ENCODE results near the gene SMARCB1.
A peak's percentile ranks its signal among the peaks of the same experiment; 100 is the strongest.

The SMARCB1 gene

DNA sequence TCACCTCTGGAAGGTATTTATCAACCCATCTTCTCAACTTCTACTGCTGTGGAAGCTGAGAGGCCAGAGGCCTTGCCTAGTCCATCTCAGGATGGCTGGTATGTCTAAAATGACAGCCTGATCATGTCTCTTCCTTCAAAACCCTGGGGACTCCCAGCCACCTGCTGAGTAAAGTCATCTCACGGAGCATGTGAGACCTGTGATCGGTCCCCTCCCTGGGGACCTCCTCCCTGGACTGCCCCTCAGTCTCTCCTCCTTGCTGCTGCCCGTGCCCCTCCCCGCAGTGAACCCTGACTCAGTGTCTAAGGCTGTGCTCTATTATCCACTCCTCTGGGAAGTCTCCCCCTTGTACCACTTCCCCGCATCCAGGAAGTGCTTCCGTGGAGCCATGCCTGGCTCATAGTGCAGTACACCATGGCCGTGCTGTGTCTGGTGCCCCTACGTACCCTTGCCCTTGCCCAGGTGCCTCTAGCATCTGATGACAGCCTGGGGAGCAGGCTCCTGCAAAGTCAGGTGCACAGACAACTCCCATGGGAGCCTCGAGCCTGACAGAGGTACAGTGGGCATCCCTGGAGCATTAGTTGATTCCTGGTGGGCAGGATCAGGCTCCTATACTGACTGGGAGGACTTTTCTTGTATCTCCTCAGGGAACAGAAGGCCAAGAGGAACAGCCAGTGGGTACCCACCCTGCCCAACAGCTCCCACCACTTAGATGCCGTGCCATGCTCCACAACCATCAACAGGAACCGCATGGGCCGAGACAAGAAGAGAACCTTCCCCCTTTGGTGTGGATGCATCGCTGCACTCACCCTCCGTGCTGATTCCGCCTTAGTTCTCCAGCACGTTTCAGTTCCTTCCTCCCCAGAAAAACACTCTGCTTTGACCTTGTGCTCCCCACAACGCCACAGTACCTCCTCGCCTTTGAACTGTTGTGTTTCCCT, 13.8 kb downstream of the SMARCB1 start:
- ATAC-seq (peak; percentile 48), DNase-seq (peak; percentile 12)
- Mint-ChIP-seq H3K4me1 (peaks cover 7% of the 10 kb centered on the region), H3K27me3 (no peaks in the 10 kb centered on the region), H3K36me3 (ENCODE audit: low read depth) (peaks cover 48% of the 10 kb centered on the region), H3K4me3 (no peak overlapping the region), H3K27ac (peak overlapping the region; percentile 25), H3K9me3 (no peaks in the 10 kb centered on the region)

GRCh38 chr22:23801238-23801821, 14.6 kb downstream of the SMARCB1 start:
- H3K27ac Mint-ChIP-seq: peak overlapping the region; percentile 25
- H3K4me1 Mint-ChIP-seq: peaks cover 7% of the 10 kb centered on the region
- H3K4me3 Mint-ChIP-seq: no peak overlapping the region
- no peaks in the 10 kb centered on the region for H3K27me3 Mint-ChIP-seq
- peaks cover 51% of the 10 kb centered on the region for H3K36me3 Mint-ChIP-seq (ENCODE audit: low read depth)
- DNase-seq (no peak), ATAC-seq (no peak)
- no peaks in the 10 kb centered on the region for H3K9me3 Mint-ChIP-seq

- Mint-ChIP-seq H3K4me1 (peaks cover 7% of the 10 kb centered on the region), H3K36me3 (ENCODE audit: low read depth) (peaks cover 50% of the 10 kb centered on the region), H3K9me3 (no peaks in the 10 kb centered on the region), H3K27me3 (no peaks in the 10 kb centered on the region), H3K27ac (no peak overlapping the region), H3K4me3 (no peak overlapping the region)
- ATAC-seq (no peak), DNase-seq (no peak)
These were observed 15.2 kb downstream of the SMARCB1 start for GRCh38 chr22:23801886-23802377.

GRCh38 chr22:23803001-23803819, 16.4 kb downstream of the SMARCB1 start:
- H3K4me3 Mint-ChIP-seq: no peak overlapping the region
- ATAC-seq: no peak
- H3K36me3 Mint-ChIP-seq (ENCODE audit: low read depth): peaks cover 51% of the 10 kb centered on the region
- DNase-seq: no peak
- no peaks in the 10 kb centered on the region for H3K27me3 Mint-ChIP-seq
- peaks cover 7% of the 10 kb centered on the region for H3K4me1 Mint-ChIP-seq
- H3K9me3 Mint-ChIP-seq: no peaks in the 10 kb centered on the region
- H3K27ac Mint-ChIP-seq: no peak overlapping the region

DNA sequence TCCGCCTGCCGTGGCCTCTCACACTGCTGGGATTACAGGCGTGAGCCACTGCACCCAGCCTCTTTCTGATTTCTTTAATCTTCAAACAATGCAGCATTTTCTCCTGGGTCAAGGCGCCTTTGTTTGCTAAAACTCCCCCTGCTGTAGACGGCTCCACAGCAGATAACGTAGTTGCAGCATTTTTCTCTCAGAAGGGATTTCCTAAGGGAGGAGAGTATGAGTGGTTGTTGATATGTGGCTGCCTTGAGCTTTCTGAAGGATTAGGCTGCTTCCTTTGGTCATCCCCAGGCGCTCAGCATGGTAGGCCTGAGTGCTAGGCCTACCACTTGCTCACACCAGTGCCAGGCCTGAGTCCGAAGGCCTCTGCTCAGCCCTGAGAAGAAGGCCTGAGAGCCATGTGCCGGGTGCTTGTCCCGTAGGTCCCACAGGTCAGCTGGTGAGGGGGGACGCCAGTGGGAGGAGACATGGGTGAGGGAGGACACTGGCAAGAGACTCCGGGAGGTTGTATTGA, 18.1 kb downstream of the SMARCB1 start:
- DNase-seq: no peak
- Mint-ChIP-seq H3K4me3 (no peak overlapping the region), H3K9me3 (no peaks in the 10 kb centered on the region), H3K27ac (peak overlapping the region; percentile 22), H3K27me3 (no peaks in the 10 kb centered on the region), H3K4me1 (peaks cover 4% of the 10 kb centered on the region), H3K36me3 (ENCODE audit: low read depth) (peaks cover 47% of the 10 kb centered on the region)
- ATAC-seq: no peak

GRCh38 chr22:23806837-23807236, 20.1 kb downstream of the SMARCB1 start:
- Mint-ChIP-seq H3K27me3 (no peaks in the 10 kb centered on the region), H3K27ac (no peak overlapping the region), H3K36me3 (ENCODE audit: low read depth) (peaks cover 45% of the 10 kb centered on the region), H3K4me1 (no peaks in the 10 kb centered on the region), H3K4me3 (no peak overlapping the region), H3K9me3 (no peaks in the 10 kb centered on the region)
- DNase-seq (no peak), ATAC-seq (no peak)

DNA sequence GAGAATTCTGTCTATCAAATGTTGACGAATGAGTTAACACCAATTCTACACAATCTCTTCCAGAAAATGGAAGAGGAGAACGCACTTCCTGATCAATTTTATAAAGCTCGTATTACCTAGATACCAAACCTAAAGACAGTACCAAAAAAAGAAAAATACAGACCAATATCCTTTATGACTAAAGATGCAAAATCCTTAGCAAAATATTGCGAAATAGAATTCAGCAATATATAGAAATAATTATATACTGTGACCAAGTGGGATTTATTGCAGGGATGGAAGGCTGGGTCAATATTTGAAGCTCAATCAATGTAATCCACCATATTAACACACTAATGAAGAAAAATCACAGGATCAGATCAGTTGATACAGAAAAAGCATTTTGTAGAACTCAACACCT, 25.6 kb downstream of the SMARCB1 start:
- no peaks in the 10 kb centered on the region for H3K9me3 Mint-ChIP-seq
- no peak overlapping the region for H3K4me3 Mint-ChIP-seq
- no peak overlapping the region for H3K27ac Mint-ChIP-seq
- H3K27me3 Mint-ChIP-seq: no peaks in the 10 kb centered on the region
- H3K36me3 Mint-ChIP-seq (ENCODE audit: low read depth): peaks cover 22% of the 10 kb centered on the region
- ATAC-seq (no peak), DNase-seq (no peak)
- peaks cover under 1% of the 10 kb centered on the region for H3K4me1 Mint-ChIP-seq

DNA sequence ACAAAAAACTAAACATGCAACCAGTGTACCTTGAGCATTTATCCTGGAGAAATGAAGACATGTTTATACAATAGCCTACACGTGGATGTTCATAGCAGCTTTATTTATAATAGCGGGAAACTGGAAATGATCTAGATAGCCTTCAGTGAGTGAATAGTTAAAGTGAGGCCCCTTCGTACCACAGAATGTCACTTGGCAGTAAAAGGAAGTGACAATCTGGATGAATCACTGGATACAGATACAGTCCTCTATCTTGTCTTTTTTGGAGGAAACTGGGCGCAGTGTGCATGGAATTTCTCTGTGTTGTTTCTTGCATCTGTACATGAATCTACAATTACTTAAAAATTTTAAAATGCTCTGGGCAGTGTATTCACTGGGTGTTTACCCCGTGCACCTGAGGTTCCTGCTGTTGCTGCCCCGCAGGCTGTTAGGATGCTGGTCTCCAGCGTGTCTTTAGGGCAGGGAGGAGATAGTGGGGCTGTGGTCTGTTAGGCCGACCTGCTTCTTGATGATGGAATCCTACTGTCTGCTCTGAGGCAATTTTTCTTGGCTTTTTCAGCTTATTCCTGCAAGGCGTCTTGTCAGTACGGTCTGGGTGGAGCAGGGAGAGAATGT, 28.9 kb downstream of the SMARCB1 start:
- Mint-ChIP-seq H3K4me1 (peaks cover 10% of the 10 kb centered on the region), H3K9me3 (no peaks in the 10 kb centered on the region), H3K27ac (no peak overlapping the region), H3K36me3 (ENCODE audit: low read depth) (peaks cover 31% of the 10 kb centered on the region), H3K4me3 (no peak overlapping the region), H3K27me3 (no peaks in the 10 kb centered on the region)
- DNase-seq (no peak), ATAC-seq (no peak)

DNA sequence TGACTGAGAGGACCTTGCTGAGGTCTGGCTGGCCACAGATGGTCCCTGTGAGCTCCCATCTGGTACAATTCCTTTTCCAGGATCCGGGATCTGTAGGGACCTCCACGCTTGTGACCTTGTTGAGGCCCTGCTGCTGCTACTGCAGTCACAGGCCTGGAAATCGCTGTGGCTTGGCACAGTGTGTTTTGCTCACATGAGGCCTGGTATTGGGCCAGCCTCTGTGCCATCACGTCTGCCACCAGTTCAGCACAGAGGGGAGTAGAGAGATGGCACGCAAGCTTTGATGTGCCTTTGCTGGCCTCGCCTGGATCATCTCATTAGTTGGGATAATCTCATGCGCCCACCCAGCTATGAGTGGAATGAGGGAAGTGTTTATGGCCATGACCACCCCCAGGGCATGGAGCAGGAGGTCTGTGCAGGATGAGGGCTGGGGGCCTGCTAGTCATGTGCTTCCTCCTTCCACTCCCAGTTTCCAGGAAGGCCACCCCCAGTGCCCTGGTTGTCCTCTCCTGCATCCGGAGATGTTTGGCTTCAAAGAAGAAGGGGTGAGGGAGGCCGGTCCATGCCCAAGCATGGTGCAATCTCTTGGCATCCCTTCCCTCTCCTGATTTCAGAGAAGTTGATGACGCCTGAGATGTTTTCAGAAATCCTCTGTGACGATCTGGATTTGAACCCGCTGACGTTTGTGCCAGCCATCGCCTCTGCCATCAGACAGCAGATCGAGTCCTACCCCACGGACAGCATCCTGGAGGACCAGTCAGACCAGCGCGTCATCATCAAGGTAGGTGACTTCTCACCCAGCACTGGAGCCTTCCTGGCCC, 29.6 kb downstream of the SMARCB1 start:
- peaks cover 11% of the 10 kb centered on the region for H3K4me1 Mint-ChIP-seq
- no peaks in the 10 kb centered on the region for H3K27me3 Mint-ChIP-seq
- H3K9me3 Mint-ChIP-seq: no peaks in the 10 kb centered on the region
- no peak for DNase-seq
- no peak overlapping the region for H3K27ac Mint-ChIP-seq
- H3K36me3 Mint-ChIP-seq (ENCODE audit: low read depth): peaks cover 33% of the 10 kb centered on the region
- no peak for ATAC-seq
- no peak overlapping the region for H3K4me3 Mint-ChIP-seq

DNA sequence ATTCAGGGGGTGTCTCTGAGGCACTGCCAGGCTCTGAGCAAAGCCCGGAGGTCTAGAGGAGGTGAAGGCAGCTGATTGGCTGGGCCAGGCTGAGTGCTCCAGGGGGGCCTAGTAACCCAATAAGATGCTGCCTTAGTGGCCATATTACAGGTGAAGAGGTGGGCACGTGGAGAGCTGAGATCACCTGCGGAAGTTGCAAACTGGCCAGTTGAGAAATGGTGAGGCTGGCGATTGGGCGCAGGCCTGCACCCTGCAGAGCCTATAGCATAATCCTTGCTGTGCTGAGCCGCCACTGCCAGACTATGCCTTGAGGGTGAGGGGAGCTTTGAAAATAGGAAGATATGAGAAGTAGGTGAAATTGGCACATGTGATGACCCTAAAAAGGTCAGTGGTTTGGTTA, 30.4 kb downstream of the SMARCB1 start:
- no peaks in the 10 kb centered on the region for H3K9me3 Mint-ChIP-seq
- H3K27me3 Mint-ChIP-seq: no peaks in the 10 kb centered on the region
- H3K4me1 Mint-ChIP-seq: peaks cover 11% of the 10 kb centered on the region
- no peak overlapping the region for H3K27ac Mint-ChIP-seq
- no peak overlapping the region for H3K4me3 Mint-ChIP-seq
- no peak for DNase-seq
- peaks cover 29% of the 10 kb centered on the region for H3K36me3 Mint-ChIP-seq (ENCODE audit: low read depth)
- no peak for ATAC-seq

- H3K27me3 Mint-ChIP-seq: no peaks in the 10 kb centered on the region
- H3K9me3 Mint-ChIP-seq: no peaks in the 10 kb centered on the region
- H3K27ac Mint-ChIP-seq: no peak overlapping the region
- H3K4me1 Mint-ChIP-seq: peaks cover 11% of the 10 kb centered on the region
- no peak for DNase-seq
- ATAC-seq: no peak
- no peak overlapping the region for H3K4me3 Mint-ChIP-seq
- H3K36me3 Mint-ChIP-seq (ENCODE audit: low read depth): peaks cover 35% of the 10 kb centered on the region
These were observed 31.8 kb downstream of the SMARCB1 start for GRCh38 chr22:23818541-23818940.

- H3K9me3 Mint-ChIP-seq: no peaks in the 10 kb centered on the region
- no peaks in the 10 kb centered on the region for H3K27me3 Mint-ChIP-seq
- DNase-seq: no peak
- H3K4me3 Mint-ChIP-seq: no peak overlapping the region
- H3K36me3 Mint-ChIP-seq (ENCODE audit: low read depth): peaks cover 39% of the 10 kb centered on the region
- ATAC-seq: peak; percentile 55
- H3K27ac Mint-ChIP-seq: peak overlapping the region; percentile 26
- peaks cover 11% of the 10 kb centered on the region for H3K4me1 Mint-ChIP-seq
These were observed 34.0 kb downstream of the SMARCB1 start for GRCh38 chr22:23820748-23821211.

GRCh38 chr22:23822101-23822671, 35.4 kb downstream of the SMARCB1 start:
- ATAC-seq (no peak), DNase-seq (no peak)
- H3K36me3 Mint-ChIP-seq (ENCODE audit: low read depth): peaks cover 37% of the 10 kb centered on the region

More at GRCh38 chr22:23822101-23822671, 35.4 kb downstream of the SMARCB1 start:
- Mint-ChIP-seq H3K27me3 (no peaks in the 10 kb centered on the region), H3K4me3 (no peak overlapping the region), H3K9me3 (no peaks in the 10 kb centered on the region), H3K4me1 (peaks cover 13% of the 10 kb centered on the region), H3K27ac (no peak overlapping the region)

All from activated naive CD8-positive, alpha-beta T cell treated with anti-CD3 and anti-CD28 coated beads, Interleukin-2, amount 50 U/mL, for 24 hours (primary cell).